Measurements from ENCODE around the gene DBT.
A peak's percentile ranks its signal among the peaks of the same experiment; 100 is the strongest.
"Not testable (repeated sequence)": the region's sequence is repeated elsewhere in the genome, so short reads cannot be mapped to it uniquely, and the experiment has no call there.

DBT gene

DNA sequence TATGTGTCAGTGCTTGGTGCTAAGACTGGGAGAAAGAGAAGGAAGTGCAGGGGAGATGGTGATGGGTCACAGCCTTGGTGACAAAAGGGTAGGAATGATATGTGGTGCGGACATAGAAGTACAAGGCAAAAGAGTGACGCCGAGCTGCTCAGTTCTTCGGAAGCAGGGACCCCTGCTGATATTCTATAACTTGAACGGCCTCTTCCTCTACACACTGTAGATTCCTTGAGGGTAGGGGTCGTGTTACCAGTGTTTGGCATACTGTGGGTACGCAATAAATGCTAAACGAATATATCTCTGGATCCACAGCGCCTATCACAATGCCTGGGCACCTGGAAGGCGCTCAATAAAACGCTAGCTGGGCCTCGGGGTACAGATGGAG, 488 bp downstream of the DBT start:
- DNase-seq: peak; percentile 40

DNA sequence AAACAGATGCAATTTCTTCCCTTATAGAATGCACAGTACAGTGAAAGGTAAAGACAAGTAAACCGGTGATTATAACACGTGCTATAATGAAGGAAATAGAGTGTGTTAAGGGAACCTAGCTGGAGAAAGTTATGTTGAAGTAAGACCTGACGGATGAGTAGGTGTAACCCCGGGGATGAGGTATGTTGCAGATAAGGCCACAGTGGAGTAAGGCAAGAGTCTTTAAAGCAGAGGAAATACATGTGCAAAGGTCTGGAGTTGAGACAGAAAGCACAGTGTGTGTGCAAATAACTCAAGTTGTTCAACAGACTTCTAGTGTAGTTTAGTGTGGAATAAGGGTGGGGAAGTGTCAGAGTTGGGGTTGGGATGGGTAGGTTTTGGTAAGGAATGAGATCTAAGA, 2.9 kb downstream of the DBT start:
- DNase-seq: no peak

DNA sequence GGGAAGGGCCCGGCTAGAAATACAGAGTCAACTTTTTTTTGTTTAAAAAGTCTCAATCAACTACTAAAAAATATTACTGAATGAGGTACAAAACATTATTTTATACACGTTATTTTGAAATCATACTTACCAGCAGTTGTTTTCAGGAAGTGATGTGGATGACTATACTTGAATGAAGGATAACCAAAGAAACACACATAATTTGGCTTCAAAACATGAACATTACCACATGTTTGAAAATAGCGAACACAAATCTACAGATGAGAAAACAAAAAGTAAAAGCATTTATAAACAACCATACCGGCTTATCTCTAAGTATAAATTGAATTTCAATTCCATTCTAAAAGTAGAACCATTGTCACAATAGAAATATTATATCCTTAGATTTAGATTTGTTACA, 9.0 kb downstream of the DBT start:
- DNase-seq: no peak

DNA sequence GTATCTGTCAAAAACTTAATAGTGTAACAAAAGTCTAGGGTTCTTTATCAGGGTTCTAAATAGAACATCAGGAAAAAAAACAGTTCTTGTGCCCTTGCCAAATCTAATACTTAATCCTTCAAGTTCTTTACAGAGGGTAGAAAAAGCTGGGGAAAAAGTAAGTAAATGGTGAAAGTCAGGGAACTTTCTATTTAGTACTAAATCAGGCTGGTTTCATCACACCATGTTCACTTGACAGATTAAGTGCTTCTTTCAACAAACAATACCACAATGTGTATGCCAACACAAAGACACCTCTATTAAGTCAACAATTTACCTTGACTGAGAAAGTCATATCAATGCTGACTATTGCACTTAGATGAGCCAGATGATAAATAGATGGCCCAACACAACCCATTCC, 9.7 kb downstream of the DBT start:
- no peak for DNase-seq

- DNase-seq: no peak
Observed at GRCh38 chr1:100237091-100237490, 12.5 kb downstream of the DBT start.

- DNase-seq: no peak
Observed at GRCh38 chr1:100234432-100234831, 15.2 kb downstream of the DBT start.

- DNase-seq: not testable (repeated sequence)
Observed at GRCh38 chr1:100233566-100233965, 16.1 kb downstream of the DBT start.

DNA sequence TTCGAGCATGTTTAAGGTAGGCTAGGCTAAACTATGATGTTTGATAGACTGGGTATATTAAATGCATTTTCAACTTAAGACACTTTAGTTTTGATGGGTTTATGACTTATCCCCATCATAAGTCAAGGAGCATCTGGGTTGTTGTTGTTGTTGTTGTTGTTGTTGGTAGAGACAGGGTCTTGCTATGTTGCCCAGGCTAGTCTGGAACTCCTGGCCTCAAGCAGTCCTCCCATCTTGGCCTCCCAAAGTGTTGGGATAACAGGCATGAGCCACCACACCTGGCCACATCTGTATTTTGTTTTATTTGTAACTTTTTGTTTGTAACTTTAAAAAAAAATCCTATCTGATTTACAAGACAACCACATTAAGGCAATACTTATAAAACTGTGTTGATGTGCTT, 17.5 kb downstream of the DBT start:
- DNase-seq: no peak

DNA sequence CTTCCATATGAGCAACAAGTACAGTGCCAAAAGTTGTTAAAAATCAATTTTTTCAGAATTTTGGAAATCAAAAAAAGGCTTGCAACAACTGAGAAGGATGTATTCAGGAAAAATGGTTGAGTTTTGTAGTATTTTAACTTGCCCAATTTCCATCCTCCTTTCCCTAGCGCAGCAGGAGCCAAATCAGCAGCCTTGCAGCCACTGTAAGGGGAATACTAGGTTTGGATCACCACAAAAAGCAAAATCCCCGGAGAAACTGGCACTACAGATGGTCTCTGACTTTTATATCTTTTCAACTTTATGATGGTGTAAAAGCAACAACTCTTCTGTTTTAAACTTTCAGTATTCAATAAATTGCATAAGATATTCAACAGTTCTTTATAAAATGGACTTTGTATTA, 17.9 kb downstream of the DBT start:
- no peak for DNase-seq

- no peak for DNase-seq
Observed at GRCh38 chr1:100230765-100231164, 18.9 kb downstream of the DBT start.

GRCh38 chr1:100229681-100230443, 19.8 kb downstream of the DBT start:
- no peak for DNase-seq

- DNase-seq: no peak
Observed at GRCh38 chr1:100222428-100222827, 27.2 kb downstream of the DBT start.

GRCh38 chr1:100219883-100220282, 29.8 kb downstream of the DBT start:
- DNase-seq: no peak

- DNase-seq: no peak
Observed at GRCh38 chr1:100219457-100219856, 30.2 kb downstream of the DBT start.

DNA sequence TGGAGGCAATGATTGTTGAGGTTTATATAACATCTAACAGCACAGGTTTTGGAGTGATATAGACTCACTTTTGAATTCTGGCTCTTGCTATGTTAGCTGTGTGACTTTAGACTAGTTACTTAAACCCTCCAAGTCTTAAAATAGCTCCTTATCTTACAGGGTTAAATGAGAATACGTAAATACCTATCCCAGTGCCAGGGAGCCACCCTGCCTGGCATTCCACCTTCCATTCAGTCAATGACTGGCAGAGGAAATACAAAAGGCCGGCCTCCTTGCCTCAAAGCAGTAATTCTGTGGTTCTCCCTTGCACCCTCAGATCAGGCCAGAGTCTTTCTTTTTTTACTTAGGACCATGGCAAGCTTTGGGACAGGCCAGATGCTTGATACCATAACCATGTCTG, 31.8 kb downstream of the DBT start:
- no peak for DNase-seq

DNA sequence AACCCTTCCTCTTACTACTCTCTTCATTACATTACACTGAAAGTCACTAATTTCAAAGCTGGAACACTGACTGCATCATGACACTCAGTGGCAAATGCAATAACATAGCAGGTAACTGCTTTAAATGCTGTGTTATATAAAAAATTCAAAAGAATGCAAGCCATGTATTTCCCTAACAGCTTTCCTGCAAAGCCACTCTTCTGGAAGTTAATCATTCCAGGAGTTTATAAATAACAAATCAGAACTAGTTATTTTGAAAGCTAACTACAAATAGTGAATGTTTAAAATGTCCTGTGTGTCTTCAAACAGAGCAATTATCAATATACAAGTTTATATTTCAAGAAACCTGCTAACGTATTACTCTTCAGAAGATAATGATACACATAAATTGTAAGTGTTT, 34.5 kb downstream of the DBT start:
- no peak for DNase-seq

GRCh38 chr1:100213141-100213540, 36.5 kb downstream of the DBT start:
- DNase-seq: no peak

DNA sequence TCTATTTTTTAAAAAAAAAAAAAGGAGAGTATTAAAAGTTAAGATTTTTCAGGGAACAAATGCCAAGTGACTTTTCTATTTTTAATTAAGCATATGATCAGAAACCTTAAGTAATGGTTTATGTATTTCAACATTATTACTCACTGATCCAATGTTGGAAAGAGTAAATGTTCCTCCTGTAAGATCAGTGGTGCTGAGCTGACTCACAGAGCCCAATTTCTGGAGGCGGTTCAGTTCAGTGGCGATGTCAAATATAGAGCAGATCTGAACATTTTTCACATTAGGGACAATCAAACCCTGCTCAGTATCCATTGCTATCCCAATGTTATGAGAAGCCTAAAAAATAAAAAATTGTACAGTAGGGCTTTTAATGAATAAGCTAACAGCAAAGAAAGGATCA, 43.3 kb downstream of the DBT start:
- DNase-seq: no peak

DNA sequence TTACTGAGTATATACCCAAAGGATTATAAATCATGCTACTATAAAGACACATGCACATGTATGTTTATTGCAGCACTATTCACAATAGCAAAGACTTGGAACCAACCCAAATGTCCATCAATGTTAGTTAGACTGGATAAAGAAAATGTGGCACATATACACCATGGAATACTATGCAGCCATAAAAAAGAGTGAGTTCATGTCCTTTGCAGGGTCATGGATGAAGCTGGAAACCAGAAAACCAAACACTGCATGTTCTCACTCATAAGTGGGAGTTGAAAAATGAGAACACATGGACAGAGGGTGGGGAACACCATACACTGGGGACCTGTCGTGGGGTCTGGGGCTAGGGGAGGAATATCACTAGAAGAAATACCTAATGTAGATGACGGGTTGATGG, 44.0 kb downstream of the DBT start:
- DNase-seq: not testable (repeated sequence)

GRCh38 chr1:100205103-100205502, 44.5 kb downstream of the DBT start:
- not testable (repeated sequence) for DNase-seq

DNA sequence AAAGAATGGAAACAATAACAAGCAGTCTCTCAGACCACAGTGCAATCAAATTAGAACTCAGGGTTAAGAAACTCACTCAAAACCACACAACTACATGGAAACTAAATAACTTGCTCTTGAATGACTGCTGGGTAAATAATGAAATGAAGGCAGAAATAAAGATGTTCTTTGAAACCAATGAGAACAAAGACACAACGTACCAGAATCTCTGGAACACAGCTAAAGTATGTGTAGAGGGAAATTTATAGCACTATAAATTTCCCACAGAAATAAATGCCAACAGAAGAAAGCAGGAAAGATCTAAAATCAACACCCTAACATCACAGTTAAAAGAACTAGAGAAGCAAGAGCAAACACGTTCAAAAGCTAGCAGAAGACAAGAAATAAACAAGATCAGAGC, 46.9 kb downstream of the DBT start:
- not testable (repeated sequence) for DNase-seq

DNA sequence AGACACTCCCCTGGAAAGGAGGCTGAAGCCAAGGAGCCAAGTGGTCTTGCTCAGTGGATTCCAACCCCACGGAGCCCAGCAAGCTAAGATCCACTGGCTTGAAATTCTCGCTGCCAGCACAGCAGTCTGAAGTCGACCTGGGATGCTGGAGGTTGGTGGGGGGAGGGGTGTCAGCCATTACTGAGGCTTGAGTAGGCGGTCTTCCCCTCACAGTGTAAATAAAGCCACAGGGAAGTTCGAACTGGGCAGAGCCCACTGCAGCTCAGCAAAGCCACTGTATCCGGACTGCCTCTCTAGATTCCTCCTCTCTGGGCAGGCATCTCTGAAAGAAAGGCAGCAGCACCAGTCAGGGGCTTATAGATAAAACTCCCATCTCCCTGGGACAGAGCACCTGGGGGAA, 49.6 kb downstream of the DBT start:
- DNase-seq: not testable (repeated sequence)

DNA sequence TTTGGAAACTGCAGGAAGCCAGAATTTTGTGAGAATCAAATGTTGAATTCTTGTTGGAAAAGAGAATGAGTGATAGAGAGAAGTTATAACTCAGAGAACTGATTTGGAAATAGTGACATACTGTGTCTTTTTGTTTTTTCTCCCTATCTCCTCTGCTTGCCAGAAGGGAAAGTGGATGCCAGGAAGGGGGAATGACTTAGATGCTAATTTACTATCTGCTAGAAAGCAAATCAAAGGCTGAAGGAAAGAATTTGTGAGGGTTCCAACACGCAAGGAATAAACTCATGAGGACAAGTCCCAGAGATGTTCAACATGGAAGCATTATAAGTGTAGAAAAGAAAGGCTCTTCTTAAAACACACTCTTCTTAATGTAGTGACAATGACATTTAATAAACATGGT, 51.0 kb downstream of the DBT start:
- no peak for DNase-seq

GRCh38 chr1:100188617-100189016, 61.0 kb downstream of the DBT start:
- peak; percentile 90 for DNase-seq

GRCh38 chr1:100187912-100188311, 61.7 kb downstream of the DBT start:
- DNase-seq: peak; percentile 41

All from NCI-H69 (cell line).